Gastrocnemius medialis (tissue), 4 donors: ENCODE data around the gene TFEB. TPM values are rescaled to one million over a fixed set of nuclear protein-coding genes. Genes with fewer than 3 reads are reported as not detected.

Source experiments
- ATAC-seq, 2 donors: fragments of 150-250 bp; one replicate each; pipeline ENCODE4 v1.9.1; 2016
- DNase-seq, 2 donors: peaks; one replicate each; pipeline ENCODE4 v3.0.0-alpha.2; 2019
- H3K27ac ChIP-seq, 4 donors: fragments of 200-600 bp; sonication (generic); 1 replicate in 1 of 4; 2 replicates in 3 of 4; pipeline ENCODE4 v1.5.1; 2016 to 2018; ENCODE audit warnings: mild to moderate bottlenecking in 2 of 4, moderate library complexity in 1 of 4
- H3K27me3 ChIP-seq, 3 donors: fragments of 200-600 bp; sonication (generic) in 2 of 3; 1 replicate in 1 of 3; 2 replicates in 2 of 3; pipeline versions ENCODE4 v1.5.1 to v1.6.0; 2016 to 2019; ENCODE audit warnings: mild to moderate bottlenecking in 1 of 3, moderate library complexity in 1 of 3
- H3K36me3 ChIP-seq, 2 donors: fragments of 200-600 bp; sonication (generic) in 1 of 2; one replicate each; pipeline ENCODE4 v1.5.1; 2017 to 2018
- H3K4me1 ChIP-seq, 2 donors: fragments of 200-600 bp; sonication (generic) in 1 of 2; one replicate each; pipeline ENCODE4 v1.5.1; 2016 to 2017; ENCODE audit warnings: mild to moderate bottlenecking in 2 of 2
- H3K4me3 ChIP-seq, 4 donors: fragments of 200-600 bp; sonication (generic) in 3 of 4; 1 replicate in 1 of 4; 2 replicates in 3 of 4; pipeline ENCODE4 v1.5.1; 2016 to 2019; ENCODE audit warnings: mild to moderate bottlenecking in 2 of 4
- H3K9me3 ChIP-seq, 3 donors: fragments of 200-600 bp; sonication (generic) in 2 of 3; 1 replicate in 1 of 3; 2 replicates in 2 of 3; pipeline ENCODE4 v1.5.1; 2016 to 2019
- POLR2A ChIP-seq, 2 donors: fragments of 450-650 bp; IDR thresholded peaks; one replicate each; pipeline ENCODE4 v1.6.1; 2017; ENCODE audit warnings: antibody characterized with exemption in 2 of 2, mild to moderate bottlenecking in 2 of 2, moderate library complexity in 2 of 2
- in situ Hi-C, 4 donors: fragments of 200-750 bp; cut with MboI; loops; one replicate each; pipeline versions ENCODE4 v1.15.0 to v1.8.0; 2017; ENCODE audit warnings: low sequenced_read_pairs in 4 of 4
- intact Hi-C: fragments of 100-400 bp; cut with DNase I; formaldehyde crosslinking; loops from one replicate; pipeline ENCODE4 v1.15.1; 2023; ENCODE audit warnings: low total_unique reads
- total RNA-seq, 4 donors: library from RNA; depleted of rRNA; stranded (reverse); fragments of >200 nt; gene quantifications; one replicate each; pipeline versions ENCODE4 v1.1.0 to v1.2.3, GENCODE V29; 2016
- TF ChIP-seq, protein P1 (sequence below), 5 experiments: fragments of 450-650 bp in 3 of 5; fragments of 200-600 bp in 2 of 5; sonication (generic) in 2 of 5; IDR thresholded peaks in 4 of 5; conservative IDR thresholded peaks in 1 of 5; 1 replicate in 4 of 5; 2 replicates in 1 of 5; pipeline ENCODE4 v1.5.1; 2016 to 2019; ENCODE audit warnings: antibody characterized with exemption in 5 of 5, mild to moderate bottlenecking in 3 of 5, moderate library complexity in 3 of 5

The TFEB gene
- total RNA-seq, 4 donors from 2014 or later, result 82.8 to 121 (median 93.3) TPM

- intact Hi-C loops, result no loop called here
- Histone ChIP-seq H3K36me3 (no peaks in the 10 kb centered on the region), H3K4me1 (no peaks in the 10 kb centered on the region), H3K27ac (no peak overlapping the region), H3K9me3 (no peaks in the 10 kb centered on the region), H3K27me3 (no peaks in the 10 kb centered on the region), H3K4me3 (no peak overlapping the region)
- ATAC-seq (no peak), DNase-seq (peak in 1 of 2 donors; percentile 1)
- in situ Hi-C loops, result loop anchor here in 1 of 4 donors (10.0 kb wide), 1 partner anchor 72 kb away; no protein-coding TSS in a partner anchor
- no peak for TF ChIP-seq POLR2A (IDR thresholded peaks at IDR 0.05)
- TF ChIP-seq, protein P1, sequence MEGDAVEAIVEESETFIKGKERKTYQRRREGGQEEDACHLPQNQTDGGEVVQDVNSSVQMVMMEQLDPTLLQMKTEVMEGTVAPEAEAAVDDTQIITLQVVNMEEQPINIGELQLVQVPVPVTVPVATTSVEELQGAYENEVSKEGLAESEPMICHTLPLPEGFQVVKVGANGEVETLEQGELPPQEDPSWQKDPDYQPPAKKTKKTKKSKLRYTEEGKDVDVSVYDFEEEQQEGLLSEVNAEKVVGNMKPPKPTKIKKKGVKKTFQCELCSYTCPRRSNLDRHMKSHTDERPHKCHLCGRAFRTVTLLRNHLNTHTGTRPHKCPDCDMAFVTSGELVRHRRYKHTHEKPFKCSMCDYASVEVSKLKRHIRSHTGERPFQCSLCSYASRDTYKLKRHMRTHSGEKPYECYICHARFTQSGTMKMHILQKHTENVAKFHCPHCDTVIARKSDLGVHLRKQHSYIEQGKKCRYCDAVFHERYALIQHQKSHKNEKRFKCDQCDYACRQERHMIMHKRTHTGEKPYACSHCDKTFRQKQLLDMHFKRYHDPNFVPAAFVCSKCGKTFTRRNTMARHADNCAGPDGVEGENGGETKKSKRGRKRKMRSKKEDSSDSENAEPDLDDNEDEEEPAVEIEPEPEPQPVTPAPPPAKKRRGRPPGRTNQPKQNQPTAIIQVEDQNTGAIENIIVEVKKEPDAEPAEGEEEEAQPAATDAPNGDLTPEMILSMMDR (IDR thresholded peaks at IDR 0.05 in 4 of 5, conservative IDR thresholded peaks at IDR 0.05 in 1 of 5), result no peak
Measured at GRCh38 chr6:41676431-41676830, 59.0 kb downstream of the TFEB start.

- H3K36me3 ChIP-seq, result no peaks in the 10 kb centered on the region
- no peak overlapping the region for H3K27ac ChIP-seq
- H3K4me1 ChIP-seq, result no peaks in the 10 kb centered on the region
- TF ChIP-seq POLR2A (IDR thresholded peaks at IDR 0.05), result no peak
- TF ChIP-seq, protein P1 (IDR thresholded peaks at IDR 0.05 in 4 of 5, conservative IDR thresholded peaks at IDR 0.05 in 1 of 5), result no peak
- H3K4me3 ChIP-seq, result no peak overlapping the region
- H3K9me3 ChIP-seq, result no peaks in the 10 kb centered on the region
- ATAC-seq (no peak), DNase-seq (no peak)
- H3K27me3 ChIP-seq, result no peaks in the 10 kb centered on the region
- in situ Hi-C loops (loop anchor here in 1 of 4 donors (10.0 kb wide), 1 partner anchor 71 kb away; no protein-coding TSS in a partner anchor), intact Hi-C loops (no loop called here)
Measured at GRCh38 chr6:41675992-41676391, 59.4 kb downstream of the TFEB start.

DNA sequence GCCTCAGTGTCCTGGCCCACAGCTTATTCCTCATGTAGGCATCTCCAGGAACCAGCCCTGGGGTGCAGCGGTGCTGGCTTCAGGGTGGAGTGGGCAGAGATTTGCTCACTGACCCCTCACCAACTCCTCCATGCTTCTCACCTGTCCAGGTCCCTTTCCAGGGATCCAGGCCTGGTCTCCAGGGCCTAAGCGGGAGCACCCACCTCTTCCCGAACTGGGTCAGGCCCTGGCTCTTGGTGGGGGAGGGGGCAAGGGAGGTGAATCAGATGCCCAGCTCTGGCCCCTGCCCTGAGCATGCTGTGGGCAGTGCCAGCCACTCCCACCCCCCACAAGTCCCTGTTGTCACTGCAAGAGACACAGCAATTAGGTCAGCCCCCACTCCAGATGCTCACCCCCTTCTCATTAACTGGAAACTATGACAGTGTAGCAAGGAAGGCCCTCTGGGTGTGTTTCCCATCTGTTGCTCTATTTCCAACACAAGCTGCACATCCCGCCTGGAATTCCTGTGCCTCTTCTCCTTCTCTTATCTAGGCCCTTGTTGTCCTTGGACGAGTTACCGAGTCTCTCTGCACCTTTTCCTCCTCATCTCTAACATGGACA lies 60.1 kb downstream of the TFEB start:
- intact Hi-C loops, result no loop called here
- Histone ChIP-seq H3K4me1 (no peaks in the 10 kb centered on the region), H3K9me3 (no peaks in the 10 kb centered on the region), H3K27me3 (no peaks in the 10 kb centered on the region), H3K27ac (no peak overlapping the region), H3K4me3 (no peak overlapping the region), H3K36me3 (no peaks in the 10 kb centered on the region)
- ATAC-seq (no peak), DNase-seq (no peak)
- in situ Hi-C loops, result loop anchor here in 1 of 4 donors (10.0 kb wide), 1 partner anchor 70 kb away; no protein-coding TSS in a partner anchor
- no peak for TF ChIP-seq POLR2A (IDR thresholded peaks at IDR 0.05)
- TF ChIP-seq, protein P1 (IDR thresholded peaks at IDR 0.05 in 4 of 5, conservative IDR thresholded peaks at IDR 0.05 in 1 of 5), result no peak

DNA sequence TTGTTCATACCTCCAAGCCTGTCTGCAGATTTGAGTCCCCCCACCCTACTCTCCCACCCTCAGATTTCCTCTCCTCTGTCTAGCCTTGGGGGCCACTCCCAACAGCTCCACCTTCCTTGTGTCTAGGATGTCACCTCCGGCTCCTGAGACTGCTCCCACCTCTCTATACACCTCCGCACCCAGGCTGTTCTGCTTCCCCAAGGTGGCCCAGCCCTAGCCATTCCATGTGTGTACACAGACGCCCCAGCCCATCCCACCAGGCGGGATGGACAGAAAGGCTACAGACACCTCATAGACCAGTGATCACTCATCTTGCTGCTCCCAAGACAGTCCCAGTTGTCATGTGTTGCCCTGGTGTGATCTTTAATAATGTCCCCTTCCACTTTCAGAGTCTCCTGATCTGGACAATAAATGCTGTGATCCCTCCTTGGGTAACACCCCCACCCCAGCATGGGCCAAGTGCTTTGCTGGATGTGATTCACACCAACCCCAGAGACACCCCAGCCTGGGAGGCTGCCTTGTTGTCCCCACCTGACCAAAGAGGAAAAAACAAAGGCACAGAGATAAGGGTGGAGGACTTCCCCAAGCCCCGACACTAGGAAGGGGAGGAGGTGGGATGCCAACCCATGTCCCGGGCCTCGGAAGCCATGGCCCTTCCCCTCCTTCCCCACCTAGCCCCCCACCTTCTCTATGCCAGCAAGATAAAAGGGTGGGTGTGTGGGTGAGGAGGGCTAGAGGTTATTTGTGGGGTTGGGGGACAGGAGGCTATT lies 61.0 kb downstream of the TFEB start:
- Histone ChIP-seq H3K4me3 (no peak overlapping the region), H3K36me3 (no peaks in the 10 kb centered on the region), H3K9me3 (no peaks in the 10 kb centered on the region), H3K27ac (no peak overlapping the region), H3K27me3 (no peaks in the 10 kb centered on the region), H3K4me1 (no peaks in the 10 kb centered on the region)
- DNase-seq (no peak), ATAC-seq (no peak)
- in situ Hi-C loops, result loop anchor here in 1 of 4 donors (10.0 kb wide), 1 partner anchor 70 kb away; no protein-coding TSS in a partner anchor
- intact Hi-C loops, result no loop called here
- TF ChIP-seq, protein P1 (IDR thresholded peaks at IDR 0.05 in 4 of 5, conservative IDR thresholded peaks at IDR 0.05 in 1 of 5), result no peak
